K562 (cell line): Measurements from ENCODE around the gene SHISA4. TPM values are rescaled to one million over a fixed set of nuclear protein-coding genes. Genes with fewer than 3 reads are reported as not detected.
A peak's percentile ranks its signal among the peaks of the same experiment; 100 is the strongest.

Source experiments
- ARID2 ChIP-seq: fragments of 450-650 bp; IDR thresholded peaks from 2 replicates; pipeline ENCODE4 v1.6.1; 2017; ENCODE audit warnings: antibody characterized with exemption, mild to moderate bottlenecking
- ATF4 ChIP-seq: fragments of 450-650 bp; formaldehyde crosslinking; IDR thresholded peaks from 2 replicates; pipeline ENCODE4 v1.4.0; 2022; ENCODE audit warnings: mild to moderate bottlenecking, moderate library complexity
- ATF7 ChIP-seq: fragments of 450-650 bp; IDR thresholded peaks from 2 replicates; pipeline ENCODE4 v1.7.1; 2014; ENCODE audit warnings: mild to moderate bottlenecking, moderate library complexity
- CAMTA2 ChIP-seq: fragments of 250-450 bp; sonication (Bioruptor Pico); conservative IDR thresholded peaks from 2 replicates; pipeline ENCODE4 v1.5.1; 2022
- DPF2 ChIP-seq: fragments of 450-650 bp; IDR thresholded peaks from 2 replicates; pipeline ENCODE4 v1.6.1; 2016
- KLF6 ChIP-seq: fragments of 250-450 bp; sonication (Bioruptor Pico); IDR thresholded peaks from 2 replicates; pipeline ENCODE4 v1.4.0; 2020; ENCODE audit warnings: mild to moderate bottlenecking, moderate library complexity, borderline replicate concordance
- LEF1 ChIP-seq: fragments of 450-650 bp; IDR thresholded peaks from 2 replicates; pipeline ENCODE4 v1.6.1; 2016; ENCODE audit warnings: mild to moderate bottlenecking
- OTX1 ChIP-seq: fragments of 450-650 bp; formaldehyde crosslinking; IDR thresholded peaks from 2 replicates; pipeline ENCODE4 v1.4.0; 2022; ENCODE audit warnings: mild to moderate bottlenecking
- SMAD4 ChIP-seq: fragments of 250-450 bp; sonication (Bioruptor Pico); conservative IDR thresholded peaks from 2 replicates; pipeline ENCODE4 v1.8.0; 2021; ENCODE audit warnings: inconsistent platforms, mild to moderate bottlenecking, moderate library complexity
- SPI1 ChIP-seq: IDR thresholded peaks from 2 replicates; pipeline ENCODE4 v1.6.1; 2011; ENCODE audit warnings: low read depth, low read length, control low read depth, borderline replicate concordance
- STAT6 ChIP-seq: sonication (generic); formaldehyde crosslinking; IDR thresholded peaks from 2 replicates; pipeline ENCODE4 v1.8.1; 2023; ENCODE audit warnings: mild to moderate bottlenecking, missing genetic modification reagents
- THRB ChIP-seq: fragments of 450-650 bp; formaldehyde crosslinking; conservative IDR thresholded peaks from 2 replicates; pipeline ENCODE4 v1.4.0; 2022; ENCODE audit warnings: mild to moderate bottlenecking, missing genetic modification characterization
- ZNF24 ChIP-seq: fragments of 450-650 bp; IDR thresholded peaks from 2 replicates; pipeline ENCODE4 v1.6.1; 2016
- ZNF551 ChIP-seq: fragments of 250-450 bp; sonication (Bioruptor Pico); IDR thresholded peaks from 2 replicates; pipeline ENCODE4 v1.5.0; 2021; ENCODE audit warnings: mild to moderate bottlenecking, moderate library complexity
- ZNF592 ChIP-seq: fragments of 450-650 bp; IDR thresholded peaks from 2 replicates; pipeline ENCODE4 v1.6.1; 2017; ENCODE audit warnings: antibody characterized with exemption, mild to moderate bottlenecking
- ZNF780A ChIP-seq: fragments of 250-450 bp; sonication (Bioruptor Pico); IDR thresholded peaks from 2 replicates; pipeline ENCODE4 v1.5.0; 2021; ENCODE audit warnings: mild to moderate bottlenecking
- polyA plus RNA-seq, 8 experiments: library from polyadenylated mRNA; depleted of rRNA in 4 of 8; stranded (reverse) in 5 of 8; unstranded in 3 of 8; fragments of >200 nt; fragmentation: Nextera tagmentation in 2 of 8; fragmentation: Illumina TruSeq in 1 of 8; extraction: Ambion mirVana in 2 of 8; extraction: Trizol in 1 of 8; gene quantifications; 2 replicates each; pipeline versions ENCODE4 v1.2.1 to v1.2.3, GENCODE V29; 2011 to 2014; ENCODE audit warnings: inconsistent platforms in 1 of 8, missing spikeins in 1 of 8
- total RNA-seq, 7 experiments: library from RNA; depleted of rRNA in 6 of 7; stranded (reverse); fragments of >200 nt in 6 of 7; fragmentation: Illumina TruSeq in 2 of 7; extraction: Trizol in 2 of 7; gene quantifications; 2 replicates each; pipeline versions ENCODE4 v1.2.1 to v1.2.3, GENCODE V29; 2011 to 2021; ENCODE audit warnings: low replicate concordance in 1 of 7

The SHISA4 gene
- total and polyA plus RNA-seq, 9 of the 15 experiments (the other 6 are each of a cell fraction or from before 2014, with no cell fraction given): 0.15 to 0.95 (median 0.68) TPM; not detected in 2

GRCh38 chr1:201883786-201884185, 4.9 kb upstream of the SHISA4 start (continued):
- TF ChIP-seq STAT6: no peak
- peak; percentile 63; the same call in 1 of the 2 replicates for TF ChIP-seq DPF2
- no peak for TF ChIP-seq ZNF551 (CRISPR knock-in tag)
- peak; percentile 89; the same call in 1 of the 2 replicates for TF ChIP-seq ZNF592
- peak; percentile 70 for TF ChIP-seq ATF4 (CRISPR knock-in tag)
- TF ChIP-seq SMAD4 (CRISPR knock-in tag): peak; percentile 55; the same call in 1 of the 2 replicates
- TF ChIP-seq ATF7: no peak
- 0 out of 2 replicates have a peak, but pooled peaks have one; percentile 52 for TF ChIP-seq THRB (CRISPR knock-in tag)
- TF ChIP-seq ZNF24: no peak
- no peak for TF ChIP-seq CAMTA2 (CRISPR knock-in tag)
- TF ChIP-seq KLF6 (CRISPR knock-in tag): 0 out of 2 replicates have a peak, but pooled peaks have one; percentile 52
- TF ChIP-seq OTX1: peak; percentile 23; the same call in 1 of the 2 replicates
- no peak for TF ChIP-seq ARID2
- TF ChIP-seq ZNF780A (CRISPR knock-in tag): no peak
- TF ChIP-seq LEF1: 0 out of 2 replicates have a peak, but pooled peaks have one; percentile 25
- peak; percentile 98 for TF ChIP-seq SPI1
- TF ChIP-seq, all 486 proteins: peak for 71
